Fibroblast of villous mesenchyme (primary cell): ENCODE measurements around the gene PRRT1. TPM values are rescaled to one million over a fixed set of nuclear protein-coding genes. Genes with fewer than 3 reads are reported as not detected.
"Not testable (repeated sequence)": the region's sequence is repeated elsewhere in the genome, so short reads cannot be mapped to it uniquely, and the experiment has no call there.

Source experiments
- DNase-seq: peaks from one replicate; pipeline ENCODE4 v3.0.0-alpha.2; 2010; ENCODE audit warnings: low read depth
- H3K4me3 ChIP-seq: 2 replicates; pipeline ENCODE4 v1.5.1; 2011; ENCODE audit warnings: low read depth, mild to moderate bottlenecking, low read length
- CTCF ChIP-seq: IDR thresholded peaks from 2 replicates; pipeline ENCODE4 v1.5.1; 2012; ENCODE audit warnings: low read depth, mild to moderate bottlenecking, low read length; ENCODE audit not compliant: insufficient read depth
- total RNA-seq: library from RNA; depleted of rRNA; stranded (reverse); fragments of >200 nt; gene quantifications from 2 replicates; pipeline ENCODE4 v1.2.3, GENCODE V29; 2012

The PRRT1 gene
- total RNA-seq, 1 donor = under 0.01 TPM

DNA sequence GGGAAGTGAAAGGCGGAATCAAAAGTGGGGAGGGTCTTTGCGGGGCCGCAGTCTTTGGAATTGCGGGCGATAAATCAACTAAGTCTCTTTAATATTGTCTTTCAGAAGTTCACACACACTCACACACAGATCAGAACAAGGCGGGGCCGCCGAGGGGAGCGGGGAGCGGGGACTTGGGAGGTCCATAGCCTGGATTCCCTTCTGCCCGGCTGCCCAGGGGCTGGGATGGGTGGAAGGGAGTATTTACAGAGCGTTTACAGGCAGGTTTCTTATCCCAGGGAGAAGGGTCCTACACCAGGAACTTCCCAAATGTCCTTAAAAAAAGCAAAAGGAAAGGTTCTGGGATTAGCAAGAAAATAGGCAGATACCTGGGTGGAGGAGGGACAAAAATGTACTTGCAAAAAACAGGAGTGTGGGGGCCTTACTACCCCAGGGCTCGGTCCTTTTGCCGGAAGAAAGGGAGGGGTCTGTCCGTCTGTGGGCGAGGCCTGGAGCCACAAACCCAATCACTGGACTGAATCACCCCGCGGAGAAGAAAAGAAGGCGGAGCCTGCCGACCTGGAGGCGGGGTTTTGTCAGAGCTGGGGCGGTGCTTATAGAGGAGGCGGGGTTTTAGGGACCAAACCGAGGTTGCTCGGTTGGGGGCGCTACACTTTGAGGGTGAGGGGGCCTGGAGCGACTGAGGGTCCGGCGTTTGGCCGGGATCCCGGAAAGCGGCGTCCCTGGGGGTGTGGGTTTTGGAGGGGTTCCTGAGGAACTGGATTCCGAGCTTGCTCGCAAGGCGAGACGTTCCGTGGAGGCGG lies 3.2 kb downstream of the PRRT1 start:
- H3K4me3 ChIP-seq = no peak overlapping the region
- TF ChIP-seq CTCF = no peak
- DNase-seq = no peak

DNA sequence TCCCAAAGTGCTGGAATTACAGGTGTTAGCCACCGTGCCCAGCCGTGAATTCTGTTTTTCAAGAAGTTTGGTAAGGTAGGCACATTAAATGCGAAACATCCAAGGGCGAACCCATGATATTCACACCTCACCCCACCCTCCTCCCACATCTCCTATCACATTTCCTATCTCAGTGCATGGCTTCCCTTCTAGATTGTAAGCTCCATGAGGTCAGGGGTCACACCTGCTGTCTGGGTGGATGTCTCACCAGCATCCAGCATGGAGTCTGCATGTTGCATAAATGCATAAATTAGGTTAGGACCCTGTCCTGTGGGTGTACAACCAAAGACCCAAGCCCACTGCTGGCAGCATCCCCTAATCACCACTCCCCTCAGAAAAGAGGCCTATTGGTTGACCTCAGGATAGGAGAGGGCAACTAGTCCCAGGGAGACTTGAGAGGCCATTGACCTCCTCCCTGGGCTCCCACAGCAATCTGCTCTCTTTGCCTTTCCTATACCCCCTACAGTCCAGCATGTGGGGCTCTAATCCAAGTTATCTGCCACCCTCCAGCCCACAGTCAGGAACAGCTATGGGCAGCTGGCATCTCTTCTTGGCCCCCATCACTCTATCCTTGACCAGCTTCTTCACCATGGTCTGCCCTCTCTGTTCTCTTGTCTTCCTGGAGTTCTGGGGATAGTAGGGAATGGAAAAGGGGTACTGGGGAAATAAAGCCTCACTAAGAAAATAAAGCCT lies 4.2 kb downstream of the PRRT1 start:
- no peak for DNase-seq
- H3K4me3 ChIP-seq = no peak overlapping the region
- TF ChIP-seq CTCF = no peak

DNA sequence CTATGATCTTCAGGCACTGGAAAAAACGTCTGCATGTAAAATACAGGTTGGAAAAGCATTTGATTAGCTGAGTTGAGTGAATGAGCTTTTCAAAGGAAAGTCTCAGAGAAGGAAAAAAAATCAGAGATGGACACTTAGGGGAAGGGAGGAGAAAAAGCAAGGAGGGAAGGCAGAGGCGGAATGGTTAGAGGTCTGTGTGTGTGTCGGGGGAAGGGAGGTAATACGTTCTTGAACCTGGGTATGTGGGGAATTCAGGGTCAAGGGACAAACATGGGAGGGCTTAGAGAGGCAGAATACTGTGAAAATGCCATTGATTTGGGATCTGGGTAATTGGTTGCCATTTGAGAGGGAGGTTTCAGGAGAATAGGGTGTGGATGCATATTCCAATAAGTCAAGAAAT lies 5.1 kb downstream of the PRRT1 start:
- no peak overlapping the region for H3K4me3 ChIP-seq
- no peak for DNase-seq
- TF ChIP-seq CTCF = no peak

- no peak for TF ChIP-seq CTCF
- DNase-seq = no peak
- no peak overlapping the region for H3K4me3 ChIP-seq
These were observed 5.5 kb downstream of the PRRT1 start for GRCh38 chr6:32146287-32146686.

- not testable (repeated sequence) for DNase-seq, H3K4me3 ChIP-seq
These were observed 7.5 kb downstream of the PRRT1 start for GRCh38 chr6:32144238-32144637.

- no peak overlapping the region for H3K4me3 ChIP-seq
- DNase-seq = no peak
- no peak for TF ChIP-seq CTCF
These were observed 11.2 kb downstream of the PRRT1 start for GRCh38 chr6:32140420-32141046.

- no peak for DNase-seq
- no peak for TF ChIP-seq CTCF
These were observed 12.1 kb downstream of the PRRT1 start for GRCh38 chr6:32139590-32139989.

More at GRCh38 chr6:32139590-32139989, 12.1 kb downstream of the PRRT1 start:
- H3K4me3 ChIP-seq = no peak overlapping the region
